Activated T-cell treated with anti-CD3 and anti-CD28 coated beads for 48 hours (primary cell): ENCODE results near the gene CDH23.

Experiments
- DNase-seq: peaks from one replicate; pipeline ENCODE4 v3.0.0-alpha.2; 2020; ENCODE audit warnings: low read depth

CDH23 gene

GRCh38 chr10:71423250-71423649 lies 26.5 kb downstream of the CDH23 start:
- DNase-seq, result no peak

GRCh38 chr10:71423901-71424300 lies 27.2 kb downstream of the CDH23 start:
- no peak for DNase-seq

- DNase-seq, result no peak
Measured at GRCh38 chr10:71424496-71425194, 27.9 kb downstream of the CDH23 start.

- no peak for DNase-seq
Measured at GRCh38 chr10:71426058-71426605, 29.4 kb downstream of the CDH23 start.

- DNase-seq, result no peak
Measured at GRCh38 chr10:71427246-71427645, 30.5 kb downstream of the CDH23 start.

- no peak for DNase-seq
Measured at GRCh38 chr10:71429304-71429703, 32.6 kb downstream of the CDH23 start.

GRCh38 chr10:71429929-71430328 lies 33.2 kb downstream of the CDH23 start:
- DNase-seq, result no peak

GRCh38 chr10:71431239-71432100 lies 34.8 kb downstream of the CDH23 start:
- DNase-seq, result no peak

- DNase-seq, result no peak
Measured at GRCh38 chr10:71432101-71432905, 35.6 kb downstream of the CDH23 start.

- no peak for DNase-seq
Measured at GRCh38 chr10:71432956-71433767, 36.4 kb downstream of the CDH23 start.

- DNase-seq, result no peak
Measured at GRCh38 chr10:71433768-71434744, 37.3 kb downstream of the CDH23 start.

- no peak for DNase-seq
Measured at GRCh38 chr10:71434760-71435394, 38.2 kb downstream of the CDH23 start.

- DNase-seq, result no peak
Measured at GRCh38 chr10:71435571-71436267, 39.0 kb downstream of the CDH23 start.

GRCh38 chr10:71436268-71437125 lies 39.8 kb downstream of the CDH23 start:
- no peak for DNase-seq

GRCh38 chr10:71437537-71438092 lies 40.9 kb downstream of the CDH23 start:
- DNase-seq, result no peak

- DNase-seq, result no peak
Measured at GRCh38 chr10:71438761-71439160, 42.0 kb downstream of the CDH23 start.

- no peak for DNase-seq
Measured at GRCh38 chr10:71439670-71440425, 43.1 kb downstream of the CDH23 start.
